ENCODE results near the gene LUM. TPM values are rescaled to one million over a fixed set of nuclear protein-coding genes. Genes with fewer than 3 reads are reported as not detected.

LUM gene
- total RNA-seq, 2 donors from 2014 or later: 0.31 TPM; not detected in 1

DNA sequence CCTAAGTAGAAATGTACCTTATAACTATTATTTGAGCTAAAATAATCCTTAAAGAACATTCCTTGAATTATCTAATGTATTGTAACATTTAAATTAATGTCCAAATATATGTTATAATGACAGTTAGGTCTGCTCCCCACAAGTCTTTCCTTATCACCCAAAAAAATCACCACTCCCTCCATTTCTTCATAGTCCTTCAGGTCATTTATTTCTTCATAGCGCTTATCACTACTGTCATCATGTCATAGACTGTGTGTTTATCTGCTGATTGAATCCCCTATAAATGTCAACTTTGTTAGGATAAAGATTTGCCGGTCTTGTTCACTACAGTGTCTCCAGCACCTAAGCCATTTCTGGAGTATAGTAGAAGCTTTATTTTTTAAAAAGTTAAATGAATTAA, 12.0 kb downstream of the LUM start:
- Mint-ChIP-seq H3K4me1 (no peaks in the 10 kb centered on the region), H3K27ac (no peak overlapping the region), H3K4me3 (no peak overlapping the region), H3K36me3 (ENCODE audit: low read depth) (no peaks in the 10 kb centered on the region), H3K27me3 (ENCODE audit: insufficient read depth) (no peaks in the 10 kb centered on the region), H3K9me3 (peaks cover 5% of the 10 kb centered on the region)
- no peaks in the 10 kb centered on the region for H3K4me1 ChIP-seq (ENCODE audit: control insufficient read depth, insufficient read depth, low read length)
- no peaks in the 10 kb centered on the region for H3K27me3 ChIP-seq (ENCODE audit: control insufficient read depth, insufficient read depth, low read length, poor library complexity, severe bottlenecking)
- DNase-seq: no peak
- WGBS, 2 experiments (ENCODE audit: insufficient coverage in 1 of 2, insufficient read length in 1 of 2): 40 to 50% methylated on average over 2 of the region's 2 CpGs
- H3K36me3 ChIP-seq (ENCODE audit: control insufficient read depth, insufficient read depth, low read length): no peaks in the 10 kb centered on the region
- H3K9ac ChIP-seq (ENCODE audit: extremely low read depth, low read length, poor library complexity, severe bottlenecking): no peak overlapping the region
- peaks cover 5% of the 10 kb centered on the region for H3K9me3 ChIP-seq (ENCODE audit: control insufficient read depth, low read length)
- TF ChIP-seq, protein P1, sequence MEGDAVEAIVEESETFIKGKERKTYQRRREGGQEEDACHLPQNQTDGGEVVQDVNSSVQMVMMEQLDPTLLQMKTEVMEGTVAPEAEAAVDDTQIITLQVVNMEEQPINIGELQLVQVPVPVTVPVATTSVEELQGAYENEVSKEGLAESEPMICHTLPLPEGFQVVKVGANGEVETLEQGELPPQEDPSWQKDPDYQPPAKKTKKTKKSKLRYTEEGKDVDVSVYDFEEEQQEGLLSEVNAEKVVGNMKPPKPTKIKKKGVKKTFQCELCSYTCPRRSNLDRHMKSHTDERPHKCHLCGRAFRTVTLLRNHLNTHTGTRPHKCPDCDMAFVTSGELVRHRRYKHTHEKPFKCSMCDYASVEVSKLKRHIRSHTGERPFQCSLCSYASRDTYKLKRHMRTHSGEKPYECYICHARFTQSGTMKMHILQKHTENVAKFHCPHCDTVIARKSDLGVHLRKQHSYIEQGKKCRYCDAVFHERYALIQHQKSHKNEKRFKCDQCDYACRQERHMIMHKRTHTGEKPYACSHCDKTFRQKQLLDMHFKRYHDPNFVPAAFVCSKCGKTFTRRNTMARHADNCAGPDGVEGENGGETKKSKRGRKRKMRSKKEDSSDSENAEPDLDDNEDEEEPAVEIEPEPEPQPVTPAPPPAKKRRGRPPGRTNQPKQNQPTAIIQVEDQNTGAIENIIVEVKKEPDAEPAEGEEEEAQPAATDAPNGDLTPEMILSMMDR (conservative IDR thresholded peaks at IDR 0.05): no peak
- no peak overlapping the region for H3K4me3 ChIP-seq (ENCODE audit: low read length)
- H3K27ac ChIP-seq (ENCODE audit: low read depth, low read length): no peak overlapping the region

DNA sequence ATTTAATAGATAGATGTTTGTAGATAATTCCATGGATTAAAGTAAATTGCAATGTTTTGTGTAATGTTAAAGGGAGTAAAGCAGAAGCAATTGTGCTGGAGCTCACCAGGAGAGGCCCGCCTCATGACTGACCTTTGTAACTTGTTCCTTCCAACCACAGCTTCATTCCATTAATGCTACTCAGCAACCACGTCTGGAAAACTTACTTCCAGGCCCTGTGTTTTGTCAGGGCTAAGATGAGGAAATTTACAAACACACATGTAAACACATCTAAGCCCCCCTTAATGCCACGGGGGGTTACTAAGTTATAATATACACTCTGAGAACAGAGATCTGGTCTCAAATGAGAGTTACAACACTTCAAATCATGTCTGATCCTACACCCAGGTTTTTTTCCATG, 12.4 kb downstream of the LUM start:
- Mint-ChIP-seq H3K36me3 (ENCODE audit: low read depth) (no peaks in the 10 kb centered on the region), H3K27me3 (ENCODE audit: insufficient read depth) (no peaks in the 10 kb centered on the region), H3K4me1 (no peaks in the 10 kb centered on the region), H3K27ac (no peak overlapping the region), H3K9me3 (peaks cover 5% of the 10 kb centered on the region), H3K4me3 (no peak overlapping the region)
- Histone ChIP-seq H3K4me3 (ENCODE audit: low read length) (no peak overlapping the region), H3K27me3 (ENCODE audit: control insufficient read depth, insufficient read depth, low read length, poor library complexity, severe bottlenecking) (no peaks in the 10 kb centered on the region), H3K9me3 (ENCODE audit: control insufficient read depth, low read length) (peaks cover 5% of the 10 kb centered on the region), H3K36me3 (ENCODE audit: control insufficient read depth, insufficient read depth, low read length) (no peaks in the 10 kb centered on the region), H3K4me1 (ENCODE audit: control insufficient read depth, insufficient read depth, low read length) (no peaks in the 10 kb centered on the region), H3K9ac (ENCODE audit: extremely low read depth, low read length, poor library complexity, severe bottlenecking) (no peak overlapping the region), H3K27ac (ENCODE audit: low read depth, low read length) (no peak overlapping the region)
- no peak for DNase-seq
- TF ChIP-seq, protein P1 (conservative IDR thresholded peaks at IDR 0.05): no peak
- 56% methylated on average over 3 of the region's 3 CpGs; no CpG with 5 or more reads in 1 of the 2 experiments for WGBS, 2 experiments (ENCODE audit: insufficient coverage in 1 of 2, insufficient read length in 1 of 2)

DNA sequence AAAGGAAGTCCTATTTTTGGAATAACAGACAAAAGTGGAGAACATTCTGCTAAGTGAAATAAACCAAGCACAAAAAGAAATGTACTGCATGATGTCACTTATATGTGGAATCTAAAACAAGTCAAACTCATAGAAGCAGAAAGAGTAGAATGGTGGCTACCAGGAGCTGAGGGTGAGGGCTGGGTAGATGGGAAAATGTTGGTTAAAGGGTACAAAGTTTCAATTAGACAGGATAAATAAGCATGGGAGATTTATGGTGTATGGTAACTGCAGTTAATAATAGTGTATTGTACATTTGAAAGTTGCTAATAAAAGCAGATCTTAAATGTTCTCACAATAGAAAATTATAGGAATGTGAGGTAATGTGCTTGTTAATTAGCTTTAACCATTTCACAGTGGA, 12.8 kb downstream of the LUM start:
- Histone ChIP-seq H3K36me3 (ENCODE audit: control insufficient read depth, insufficient read depth, low read length) (no peaks in the 10 kb centered on the region), H3K27ac (ENCODE audit: low read depth, low read length) (no peak overlapping the region), H3K9me3 (ENCODE audit: control insufficient read depth, low read length) (peaks cover 5% of the 10 kb centered on the region), H3K27me3 (ENCODE audit: control insufficient read depth, insufficient read depth, low read length, poor library complexity, severe bottlenecking) (no peaks in the 10 kb centered on the region), H3K4me3 (ENCODE audit: low read length) (no peak overlapping the region), H3K9ac (ENCODE audit: extremely low read depth, low read length, poor library complexity, severe bottlenecking) (no peak overlapping the region), H3K4me1 (ENCODE audit: control insufficient read depth, insufficient read depth, low read length) (no peaks in the 10 kb centered on the region)
- H3K27me3 Mint-ChIP-seq (ENCODE audit: insufficient read depth): no peaks in the 10 kb centered on the region
- no peak for DNase-seq
- TF ChIP-seq, protein P1 (conservative IDR thresholded peaks at IDR 0.05): no peak
- no peaks in the 10 kb centered on the region for H3K4me1 Mint-ChIP-seq
- H3K4me3 Mint-ChIP-seq: no peak overlapping the region
- peaks cover 5% of the 10 kb centered on the region for H3K9me3 Mint-ChIP-seq
- no peak overlapping the region for H3K27ac Mint-ChIP-seq
- no peaks in the 10 kb centered on the region for H3K36me3 Mint-ChIP-seq (ENCODE audit: low read depth)

All from endodermal cell (in vitro differentiated cells).